Mononuclear cell (primary cell): ENCODE results near the gene USP3. TPM values are rescaled to one million over a fixed set of nuclear protein-coding genes. Genes with fewer than 3 reads are reported as not detected.
"Not testable (repeated sequence)": the region's sequence is repeated elsewhere in the genome, so short reads cannot be mapped to it uniquely, and the experiment has no call there.

ENCODE experiments used
- H3K27me3 ChIP-seq: 2 replicates; pipeline ENCODE4 v1.6.0; 2011; ENCODE audit warnings: low read length, control low read depth; ENCODE audit not compliant: insufficient read depth
- H3K4me1 ChIP-seq: 2 replicates; pipeline ENCODE4 v1.5.1; 2011; ENCODE audit warnings: mild to moderate bottlenecking, low read length, control low read depth; ENCODE audit not compliant: insufficient read depth
- H3K4me3 ChIP-seq: 2 replicates; pipeline ENCODE4 v1.5.1; 2011; ENCODE audit warnings: mild to moderate bottlenecking, low read length, moderate library complexity
- H3K9me3 ChIP-seq: 2 replicates; pipeline ENCODE4 v1.5.1; 2011; ENCODE audit warnings: low read depth, mild to moderate bottlenecking, control low read depth, low read length
- total RNA-seq: library from RNA; depleted of rRNA; stranded (reverse); fragments of >200 nt; gene quantifications from one replicate; pipeline ENCODE4 v1.2.3, GENCODE V29; 2012

Gene USP3
- total RNA-seq, 1 donor, result 408 TPM

- Histone ChIP-seq H3K9me3 (no peaks in the 10 kb centered on the region), H3K27me3 (no peaks in the 10 kb centered on the region), H3K4me3 (no peak overlapping the region), H3K4me1 (peaks cover 63% of the 10 kb centered on the region)
Observed at GRCh38 chr15:63530752-63531299, 26.4 kb downstream of the USP3 start.

- Histone ChIP-seq H3K4me1 (peaks cover 64% of the 10 kb centered on the region), H3K4me3 (no peak overlapping the region), H3K27me3 (no peaks in the 10 kb centered on the region), H3K9me3 (no peaks in the 10 kb centered on the region)
Observed at GRCh38 chr15:63531586-63531985, 27.2 kb downstream of the USP3 start.

DNA sequence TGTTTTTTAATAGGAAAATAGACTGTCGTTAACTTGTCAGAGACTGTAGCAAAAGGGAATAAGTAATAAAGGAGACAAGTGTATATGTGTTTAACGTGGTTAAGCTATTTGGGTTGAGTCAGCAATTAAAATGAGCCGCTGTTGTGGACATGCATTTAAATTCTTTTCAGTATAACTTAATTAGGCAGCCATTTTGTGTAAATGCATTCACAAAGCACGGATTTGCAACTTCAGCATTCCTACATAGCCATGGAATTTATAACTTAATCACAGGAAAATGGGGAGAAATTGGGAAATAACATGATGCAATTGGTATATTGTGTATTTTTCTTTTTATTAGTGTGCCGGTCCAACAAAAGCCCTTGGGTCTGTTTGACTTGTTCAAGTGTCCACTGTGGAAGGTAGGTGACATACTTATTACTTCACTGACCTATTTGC lies 27.9 kb downstream of the USP3 start:
- H3K9me3 ChIP-seq, result no peaks in the 10 kb centered on the region
- H3K27me3 ChIP-seq, result no peaks in the 10 kb centered on the region
- peaks cover 60% of the 10 kb centered on the region for H3K4me1 ChIP-seq
- H3K4me3 ChIP-seq, result no peak overlapping the region

DNA sequence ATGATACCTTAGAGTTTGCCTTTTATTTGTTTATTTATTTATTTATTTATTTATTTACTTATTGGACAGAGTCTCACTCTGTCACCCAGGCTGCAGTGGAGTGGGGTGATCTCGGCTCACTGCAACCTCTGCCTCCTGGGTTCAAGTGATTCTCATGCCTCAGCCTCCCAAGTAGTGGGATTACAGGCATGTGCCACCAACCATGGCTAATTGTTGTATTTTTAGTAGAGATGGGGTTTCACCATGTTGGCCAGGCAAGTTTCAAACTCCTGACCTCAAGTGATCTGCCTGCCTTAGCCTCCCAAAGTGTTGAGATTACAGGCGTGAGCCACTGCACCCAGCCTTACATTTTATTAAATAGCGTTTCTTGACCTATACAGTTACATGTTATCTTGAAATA lies 30.5 kb downstream of the USP3 start:
- not testable (repeated sequence) for H3K4me3 ChIP-seq, H3K9me3 ChIP-seq, H3K27me3 ChIP-seq
- H3K4me1 ChIP-seq, result peaks cover 51% of the 10 kb centered on the region

DNA sequence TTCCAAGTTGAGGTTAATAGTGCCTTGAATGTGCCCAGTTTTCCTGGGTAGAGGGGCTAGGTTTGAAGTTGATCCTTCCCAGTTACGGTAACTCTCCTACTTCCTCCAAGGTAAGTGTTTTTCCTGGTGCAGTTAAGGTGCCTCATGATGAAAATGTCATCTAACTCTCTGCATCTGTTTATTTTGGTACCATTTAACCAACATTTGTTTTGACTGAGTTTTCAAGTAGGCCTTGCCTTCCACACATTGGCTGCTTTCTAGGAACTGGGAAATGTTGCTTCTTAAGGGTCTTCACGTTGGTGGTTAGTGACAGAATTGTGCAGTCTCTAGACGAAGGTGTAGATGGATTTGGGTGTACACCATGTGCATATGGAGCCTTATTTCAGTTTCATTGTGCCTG lies 31.3 kb downstream of the USP3 start:
- Histone ChIP-seq H3K27me3 (no peaks in the 10 kb centered on the region), H3K9me3 (no peaks in the 10 kb centered on the region), H3K4me1 (peaks cover 51% of the 10 kb centered on the region), H3K4me3 (no peak overlapping the region)

DNA sequence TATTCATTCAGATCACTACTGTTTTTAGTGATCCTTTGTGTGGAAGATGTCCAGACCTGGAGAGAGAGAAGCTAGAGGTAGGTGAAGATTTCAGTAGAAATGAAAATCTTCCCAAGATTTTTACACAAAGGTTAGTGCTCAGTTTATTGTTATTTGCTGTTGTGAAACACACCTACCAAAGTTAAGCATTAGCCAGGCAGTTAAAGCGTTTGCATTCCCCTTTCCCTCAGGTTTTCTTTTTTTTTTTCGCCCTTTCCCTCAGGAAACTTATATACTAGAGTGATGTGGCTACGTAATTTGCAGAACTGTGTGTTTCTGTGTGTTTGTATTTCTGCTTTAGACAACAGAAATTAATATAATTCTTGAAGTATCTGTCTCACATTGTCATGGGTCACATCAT lies 34.5 kb downstream of the USP3 start:
- no peak overlapping the region for H3K4me3 ChIP-seq
- no peaks in the 10 kb centered on the region for H3K9me3 ChIP-seq
- peaks cover 33% of the 10 kb centered on the region for H3K4me1 ChIP-seq
- H3K27me3 ChIP-seq, result no peaks in the 10 kb centered on the region

- H3K9me3 ChIP-seq, result no peaks in the 10 kb centered on the region
- no peak overlapping the region for H3K4me3 ChIP-seq
- H3K27me3 ChIP-seq, result no peaks in the 10 kb centered on the region
- peaks cover 38% of the 10 kb centered on the region for H3K4me1 ChIP-seq
Observed at GRCh38 chr15:63539521-63539920, 35.1 kb downstream of the USP3 start.

GRCh38 chr15:63539998-63540397 lies 35.6 kb downstream of the USP3 start:
- peaks cover 38% of the 10 kb centered on the region for H3K4me1 ChIP-seq
- no peaks in the 10 kb centered on the region for H3K9me3 ChIP-seq
- no peak overlapping the region for H3K4me3 ChIP-seq
- no peaks in the 10 kb centered on the region for H3K27me3 ChIP-seq

DNA sequence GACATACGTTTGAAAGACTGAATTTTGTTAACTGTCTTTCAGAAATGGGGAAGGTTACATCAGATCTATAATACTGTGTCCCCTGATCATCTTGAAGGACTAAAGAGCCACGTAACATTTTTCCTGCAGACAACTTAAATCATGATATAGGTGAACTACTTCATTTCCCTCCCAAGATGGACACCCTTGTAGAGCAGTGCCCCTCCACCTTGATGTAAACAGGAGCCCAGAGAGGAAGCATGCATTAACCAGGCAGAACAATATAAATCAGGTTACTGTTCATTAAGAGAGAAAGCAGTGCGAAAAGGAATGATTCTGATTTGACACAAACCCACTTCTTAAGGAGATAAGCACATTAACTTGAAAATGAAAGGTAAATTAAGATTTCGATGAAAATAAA lies 36.1 kb downstream of the USP3 start:
- H3K4me1 ChIP-seq, result peaks cover 38% of the 10 kb centered on the region
- H3K4me3 ChIP-seq, result no peak overlapping the region

GRCh38 chr15:63544258-63545026 lies 40.0 kb downstream of the USP3 start:
- peaks cover 35% of the 10 kb centered on the region for H3K4me1 ChIP-seq
- H3K9me3 ChIP-seq, result no peaks in the 10 kb centered on the region
- no peak overlapping the region for H3K4me3 ChIP-seq
- H3K27me3 ChIP-seq, result no peaks in the 10 kb centered on the region

More for the DNA sequence above, 36.1 kb downstream of the USP3 start:
- H3K9me3 ChIP-seq, result no peaks in the 10 kb centered on the region
- H3K27me3 ChIP-seq, result no peaks in the 10 kb centered on the region

DNA sequence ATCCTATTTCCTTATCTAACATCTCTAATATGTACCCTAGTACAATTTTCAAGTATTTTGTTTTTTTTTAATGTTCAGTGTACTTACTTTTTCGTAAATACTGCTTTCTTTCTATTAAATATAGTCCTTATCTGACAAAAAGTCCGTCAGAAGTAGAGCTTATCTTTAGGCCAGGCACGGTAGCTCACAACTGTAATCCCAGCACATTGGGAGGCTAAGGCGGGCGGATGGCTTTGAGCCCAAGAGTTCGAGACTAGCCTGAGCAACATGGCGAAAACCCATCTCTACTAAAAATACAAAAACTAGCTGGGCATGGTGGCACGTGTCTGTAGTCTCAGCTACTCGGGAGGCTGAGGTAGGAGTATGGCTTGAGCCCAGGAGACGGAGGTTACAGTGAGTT lies 41.1 kb downstream of the USP3 start:
- Histone ChIP-seq H3K9me3 (no peaks in the 10 kb centered on the region), H3K4me1 (peaks cover 24% of the 10 kb centered on the region), H3K27me3 (no peaks in the 10 kb centered on the region), H3K4me3 (no peak overlapping the region)

- Histone ChIP-seq H3K4me3 (no peak overlapping the region), H3K27me3 (no peaks in the 10 kb centered on the region), H3K4me1 (no peaks in the 10 kb centered on the region), H3K9me3 (no peaks in the 10 kb centered on the region)
Observed at GRCh38 chr15:63551400-63551799, 47.0 kb downstream of the USP3 start.

DNA sequence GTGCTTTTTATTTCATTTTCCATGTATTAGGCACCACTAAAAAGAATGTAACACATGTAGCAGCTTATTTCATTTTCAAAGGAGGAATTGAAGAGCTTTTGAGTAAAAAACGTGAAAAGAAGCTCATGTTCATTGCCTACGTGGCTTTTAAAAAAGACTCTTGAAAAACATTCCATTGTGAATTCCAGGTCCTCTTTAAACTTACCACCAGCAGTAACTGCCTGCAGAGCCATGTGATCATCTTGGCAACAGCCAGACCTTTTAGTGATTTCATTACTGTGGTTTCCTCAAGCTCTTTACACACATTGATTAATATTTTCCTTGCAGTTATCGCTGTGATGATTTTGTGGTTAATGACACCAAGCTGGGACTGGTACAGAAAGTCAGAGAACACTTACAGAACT lies 49.0 kb downstream of the USP3 start:
- Histone ChIP-seq H3K9me3 (no peaks in the 10 kb centered on the region), H3K4me3 (no peak overlapping the region), H3K4me1 (no peaks in the 10 kb centered on the region)

DNA sequence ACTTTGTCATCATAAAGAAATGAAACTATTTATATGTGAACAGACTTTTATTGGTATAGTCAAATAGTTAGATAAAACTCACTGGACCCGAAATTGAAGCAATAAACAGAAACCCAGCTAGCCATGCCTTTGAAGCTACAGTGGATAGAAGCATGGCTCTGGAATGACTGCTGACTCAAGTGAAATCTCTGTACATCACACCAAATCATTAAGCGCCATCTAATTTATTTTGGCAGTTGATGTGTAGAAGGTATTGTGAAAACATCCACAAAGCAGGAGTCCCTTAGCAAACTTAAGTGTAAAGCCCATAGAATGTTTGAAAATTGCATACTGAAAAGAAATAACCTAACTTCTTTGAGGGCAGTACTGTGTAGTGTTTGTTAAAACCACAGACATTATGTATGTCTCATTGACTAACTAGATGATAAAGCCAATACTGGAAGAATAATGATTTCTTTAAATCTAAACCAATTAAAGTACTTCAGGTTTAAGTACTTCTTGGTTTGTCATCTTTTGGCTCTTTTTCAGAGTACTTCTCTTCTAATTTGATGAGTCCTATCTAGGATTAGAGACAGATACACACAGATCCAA lies 50.0 kb downstream of the USP3 start:
- H3K9me3 ChIP-seq, result no peaks in the 10 kb centered on the region

More for the DNA sequence above, 49.0 kb downstream of the USP3 start:
- no peaks in the 10 kb centered on the region for H3K27me3 ChIP-seq

GRCh38 chr15:63555507-63555906 lies 51.1 kb downstream of the USP3 start:
- H3K4me3 ChIP-seq, result no peak overlapping the region
- no peaks in the 10 kb centered on the region for H3K4me1 ChIP-seq
- H3K27me3 ChIP-seq, result no peaks in the 10 kb centered on the region
- H3K9me3 ChIP-seq, result no peaks in the 10 kb centered on the region

More for the DNA sequence above, 50.0 kb downstream of the USP3 start:
- Histone ChIP-seq H3K4me3 (no peak overlapping the region), H3K27me3 (no peaks in the 10 kb centered on the region), H3K4me1 (no peaks in the 10 kb centered on the region)
